Measurements from ENCODE around the gene UFL1. TPM values are rescaled to one million over a fixed set of nuclear protein-coding genes. Genes with fewer than 3 reads are reported as not detected.

UFL1 gene
- total RNA-seq, 1 donor from 2014 or later, result 23.6 TPM

DNA sequence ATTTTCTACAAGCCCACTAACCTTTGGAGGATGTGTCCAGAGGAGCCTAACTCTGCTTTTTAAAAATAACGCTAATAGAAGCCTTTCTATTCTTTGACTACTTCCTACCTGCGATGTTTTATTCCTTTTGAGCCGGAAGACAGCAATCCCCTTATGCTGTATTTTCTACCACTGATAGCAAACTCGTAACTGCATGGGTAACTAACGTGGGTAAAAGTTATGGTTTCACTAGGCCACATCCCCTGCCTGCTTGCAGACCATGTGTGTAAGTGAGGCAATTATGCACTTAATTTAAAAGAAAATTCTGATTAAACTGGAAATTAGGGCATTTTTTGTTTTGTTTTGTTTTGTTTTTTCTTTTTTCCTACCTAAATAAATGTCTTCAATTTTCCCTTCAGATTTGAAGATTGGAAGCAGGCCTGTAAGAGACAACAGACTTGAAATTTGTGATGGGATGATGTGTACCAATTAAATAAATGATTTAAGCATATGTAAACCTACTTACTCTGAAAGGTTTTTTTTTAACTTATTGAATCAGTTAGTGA is 931 bp downstream of the UFL1 start:
- no peak for ATAC-seq (ENCODE audit: low read depth)
- DNase-seq, result no peak
- intact Hi-C loops (cut with micrococcal nuclease), result loop anchor here (1.0 to 5.0 kb wide), 6 partner anchors 10 to 1147 kb away; partner anchors contain the start of genes GPR63 and NDUFAF4
- TF ChIP-seq, protein P1, sequence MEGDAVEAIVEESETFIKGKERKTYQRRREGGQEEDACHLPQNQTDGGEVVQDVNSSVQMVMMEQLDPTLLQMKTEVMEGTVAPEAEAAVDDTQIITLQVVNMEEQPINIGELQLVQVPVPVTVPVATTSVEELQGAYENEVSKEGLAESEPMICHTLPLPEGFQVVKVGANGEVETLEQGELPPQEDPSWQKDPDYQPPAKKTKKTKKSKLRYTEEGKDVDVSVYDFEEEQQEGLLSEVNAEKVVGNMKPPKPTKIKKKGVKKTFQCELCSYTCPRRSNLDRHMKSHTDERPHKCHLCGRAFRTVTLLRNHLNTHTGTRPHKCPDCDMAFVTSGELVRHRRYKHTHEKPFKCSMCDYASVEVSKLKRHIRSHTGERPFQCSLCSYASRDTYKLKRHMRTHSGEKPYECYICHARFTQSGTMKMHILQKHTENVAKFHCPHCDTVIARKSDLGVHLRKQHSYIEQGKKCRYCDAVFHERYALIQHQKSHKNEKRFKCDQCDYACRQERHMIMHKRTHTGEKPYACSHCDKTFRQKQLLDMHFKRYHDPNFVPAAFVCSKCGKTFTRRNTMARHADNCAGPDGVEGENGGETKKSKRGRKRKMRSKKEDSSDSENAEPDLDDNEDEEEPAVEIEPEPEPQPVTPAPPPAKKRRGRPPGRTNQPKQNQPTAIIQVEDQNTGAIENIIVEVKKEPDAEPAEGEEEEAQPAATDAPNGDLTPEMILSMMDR (IDR thresholded peaks at IDR 0.05), result no peak
- Mint-ChIP-seq H3K27me3 (no peaks in the 10 kb centered on the region), H3K4me3 (peak overlapping the region; percentile 100), H3K36me3 (ENCODE audit: low read depth) (peaks cover 30% of the 10 kb centered on the region), H3K4me1 (peaks cover 27% of the 10 kb centered on the region), H3K27ac (peak overlapping the region; percentile 100), H3K9me3 (no peaks in the 10 kb centered on the region)
- POLR2A ChIA-PET, result interaction anchor here (0.6 to 1.5 kb wide), 10 partner anchors 10 to 945 kb away, joined by 3 to 10 read pairs (median 4); partner anchors contain the start of genes KLHL32, MANEA and MMS22L
- CTCF ChIA-PET, result interaction anchor here (0.9 kb wide), 1 partner anchor 402 kb away, joined by 3 read pairs; the partner anchor contains the start of gene KLHL32

- TF ChIP-seq, protein P1 (IDR thresholded peaks at IDR 0.05), result no peak
- ChIA-PET CTCF (no interaction called here), POLR2A (interaction anchor here (0.8 kb wide), 1 partner anchor 17 kb away, joined by 3 read pairs; no protein-coding TSS in a partner anchor)
- ATAC-seq (ENCODE audit: low read depth) (no peak), DNase-seq (no peak)
- Mint-ChIP-seq H3K36me3 (ENCODE audit: low read depth) (peaks cover 68% of the 10 kb centered on the region), H3K4me1 (peaks cover 19% of the 10 kb centered on the region), H3K27ac (no peak overlapping the region), H3K9me3 (peaks cover 6% of the 10 kb centered on the region), H3K4me3 (no peak overlapping the region), H3K27me3 (no peaks in the 10 kb centered on the region)
- intact Hi-C loops (cut with micrococcal nuclease), result no loop called here
Measured at GRCh38 chr6:96528193-96528592, 6.6 kb downstream of the UFL1 start.

- intact Hi-C loops (cut with micrococcal nuclease), result loop anchor here (1.0 kb wide), 1 partner anchor 10 kb away; no protein-coding TSS in a partner anchor
- TF ChIP-seq, protein P1 (IDR thresholded peaks at IDR 0.05), result no peak
- peaks cover 16% of the 10 kb centered on the region for H3K4me1 Mint-ChIP-seq
- ChIA-PET POLR2A (interaction anchor here (1.7 kb wide), 1 partner anchor 10 kb away, joined by 8 read pairs; the partner anchor contains the start of gene UFL1), CTCF (no interaction called here)
- peaks cover 6% of the 10 kb centered on the region for H3K9me3 Mint-ChIP-seq
- no peak for DNase-seq
- H3K4me3 Mint-ChIP-seq, result peak overlapping the region; percentile 41
- peak overlapping the region; percentile 76 for H3K27ac Mint-ChIP-seq
- peaks cover 65% of the 10 kb centered on the region for H3K36me3 Mint-ChIP-seq (ENCODE audit: low read depth)
- no peaks in the 10 kb centered on the region for H3K27me3 Mint-ChIP-seq
- ATAC-seq (ENCODE audit: low read depth), result peak; percentile 84
Measured at GRCh38 chr6:96532399-96532798, 10.8 kb downstream of the UFL1 start.

DNA sequence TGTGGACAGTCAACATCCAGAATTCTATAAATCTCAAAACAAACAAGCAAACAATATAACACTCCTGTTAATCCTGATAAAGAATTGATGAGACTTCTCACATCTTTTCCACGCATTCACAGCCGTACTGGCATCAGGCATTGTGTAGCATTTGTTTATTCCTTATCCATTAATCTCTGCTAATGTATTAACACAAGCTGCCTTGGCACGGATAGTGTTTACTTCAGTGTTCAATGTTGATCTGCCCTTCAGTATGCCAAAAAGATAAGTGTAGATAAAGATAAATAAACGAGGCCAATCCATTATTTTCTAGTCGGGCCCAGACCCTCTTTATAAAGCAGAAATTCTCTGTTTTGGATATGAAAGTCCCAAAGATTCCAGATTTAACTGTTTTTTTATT is 16.1 kb downstream of the UFL1 start:
- Mint-ChIP-seq H3K36me3 (ENCODE audit: low read depth) (peaks cover 45% of the 10 kb centered on the region), H3K4me1 (no peaks in the 10 kb centered on the region), H3K9me3 (no peaks in the 10 kb centered on the region), H3K4me3 (no peak overlapping the region), H3K27ac (no peak overlapping the region), H3K27me3 (no peaks in the 10 kb centered on the region)
- ChIA-PET POLR2A (no interaction called here), CTCF (no interaction called here)
- intact Hi-C loops (cut with micrococcal nuclease), result no loop called here
- DNase-seq, result no peak
- TF ChIP-seq, protein P1 (IDR thresholded peaks at IDR 0.05), result no peak
- ATAC-seq (ENCODE audit: low read depth), result no peak

- POLR2A ChIA-PET, result no interaction called here
- H3K27me3 Mint-ChIP-seq, result no peaks in the 10 kb centered on the region
- no peak for ATAC-seq (ENCODE audit: low read depth)
- H3K4me3 Mint-ChIP-seq, result no peak overlapping the region
- TF ChIP-seq, protein P1 (IDR thresholded peaks at IDR 0.05), result no peak
- DNase-seq, result no peak
- H3K9me3 Mint-ChIP-seq, result no peaks in the 10 kb centered on the region
- H3K4me1 Mint-ChIP-seq, result no peaks in the 10 kb centered on the region
- CTCF ChIA-PET, result interaction anchor here (2.2 kb wide), 1 partner anchor 518 kb away, joined by 6 read pairs; no protein-coding TSS in a partner anchor
- peaks cover 50% of the 10 kb centered on the region for H3K36me3 Mint-ChIP-seq (ENCODE audit: low read depth)
- intact Hi-C loops (cut with micrococcal nuclease), result loop anchor here (1.0 to 10.0 kb wide), 3 partner anchors 354 to 852 kb away; partner anchors contain the start of gene NDUFAF4
- no peak overlapping the region for H3K27ac Mint-ChIP-seq
Measured at GRCh38 chr6:96542702-96543101, 21.1 kb downstream of the UFL1 start.
